ENCODE measurements around the gene GNAS-AS1.
"Not testable (repeated sequence)": the region's sequence is repeated elsewhere in the genome, so short reads cannot be mapped to it uniquely, and the experiment has no call there.

GNAS-AS1 gene

GRCh38 chr20:58833921-58834320, 16.8 kb downstream of the GNAS-AS1 start:
- DNase-seq, result no peak

GRCh38 chr20:58832457-58832856, 18.2 kb downstream of the GNAS-AS1 start:
- DNase-seq, result no peak

DNA sequence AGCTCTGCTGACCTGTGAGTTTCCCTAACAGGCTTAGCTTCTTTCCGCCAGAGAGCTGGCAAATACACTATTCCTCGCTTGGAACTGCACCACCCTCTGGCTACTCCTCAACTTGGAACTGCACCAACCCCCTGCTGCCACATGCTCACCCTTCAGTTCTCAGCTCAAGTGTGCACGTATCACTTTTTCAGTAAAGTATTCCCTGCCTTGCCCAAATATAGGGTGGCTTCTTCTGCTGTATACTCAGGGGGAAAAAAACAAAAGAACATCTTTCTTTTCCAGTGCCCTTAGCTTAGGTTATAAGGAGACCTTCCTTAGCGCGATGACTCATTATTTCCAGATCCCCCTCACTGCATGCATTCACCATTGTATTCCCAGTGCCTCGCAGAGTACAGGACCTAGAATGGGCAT, 21.2 kb downstream of the GNAS-AS1 start:
- no peak for DNase-seq

- DNase-seq, result not testable (repeated sequence)
These were observed 21.9 kb downstream of the GNAS-AS1 start for GRCh38 chr20:58828804-58829203.

DNA sequence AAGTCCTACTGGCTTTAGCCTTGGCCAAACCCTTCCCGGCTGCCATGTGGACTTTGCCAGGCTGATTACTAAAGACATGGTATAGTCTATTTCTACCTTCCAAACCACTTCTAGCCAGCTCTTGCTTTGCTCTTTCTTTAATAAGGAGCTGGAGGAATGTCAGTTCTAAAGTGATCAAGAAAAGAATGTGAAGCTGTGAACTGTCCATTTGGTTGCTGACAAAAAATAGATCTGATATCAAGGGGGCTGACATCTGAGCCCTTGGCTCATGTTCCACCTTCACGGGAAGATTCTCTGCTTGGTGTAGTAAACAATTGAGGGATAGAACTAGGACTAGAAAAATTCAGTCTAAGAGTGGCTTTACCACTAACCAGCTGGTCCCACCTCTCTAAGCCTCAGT, 22.6 kb downstream of the GNAS-AS1 start:
- DNase-seq, result no peak

DNA sequence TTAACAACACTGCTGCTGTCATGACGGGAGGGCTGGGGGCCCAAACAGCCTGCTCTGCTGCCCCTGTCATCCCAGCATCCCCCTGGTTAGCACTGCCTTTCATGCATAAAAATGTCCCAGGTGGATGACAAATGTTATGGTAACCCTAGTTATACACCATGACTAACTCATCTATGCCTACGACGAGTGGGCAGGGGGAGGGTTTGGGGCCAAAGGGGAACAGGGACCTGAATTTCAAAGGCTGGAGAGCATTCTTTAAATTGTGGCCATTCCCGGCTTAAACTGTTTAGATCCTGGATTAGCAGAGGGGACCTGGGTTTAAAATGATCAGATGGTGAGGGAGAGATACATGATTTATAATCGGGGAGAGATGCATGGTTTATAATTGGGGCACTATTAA, 24.4 kb downstream of the GNAS-AS1 start:
- no peak for DNase-seq

DNA sequence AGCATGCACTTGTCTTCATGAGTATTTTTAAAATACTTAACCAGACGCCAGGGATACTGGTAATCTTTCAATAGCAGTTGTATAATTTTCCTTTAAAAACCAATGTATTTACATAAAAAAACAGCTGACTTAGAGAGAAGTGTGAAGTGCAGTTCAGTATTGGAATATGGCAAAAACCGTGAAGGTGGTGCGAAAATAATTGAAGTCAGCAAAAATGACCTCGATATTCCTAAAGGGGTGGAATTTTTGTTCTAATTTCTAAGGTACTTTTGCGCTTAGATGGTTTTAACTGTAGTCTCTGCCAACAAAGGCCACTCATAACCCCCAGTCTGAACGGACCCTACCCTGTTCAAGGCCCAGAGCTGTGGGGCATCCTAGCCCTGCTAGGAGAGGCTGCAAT, 25.3 kb downstream of the GNAS-AS1 start:
- no peak for DNase-seq

DNA sequence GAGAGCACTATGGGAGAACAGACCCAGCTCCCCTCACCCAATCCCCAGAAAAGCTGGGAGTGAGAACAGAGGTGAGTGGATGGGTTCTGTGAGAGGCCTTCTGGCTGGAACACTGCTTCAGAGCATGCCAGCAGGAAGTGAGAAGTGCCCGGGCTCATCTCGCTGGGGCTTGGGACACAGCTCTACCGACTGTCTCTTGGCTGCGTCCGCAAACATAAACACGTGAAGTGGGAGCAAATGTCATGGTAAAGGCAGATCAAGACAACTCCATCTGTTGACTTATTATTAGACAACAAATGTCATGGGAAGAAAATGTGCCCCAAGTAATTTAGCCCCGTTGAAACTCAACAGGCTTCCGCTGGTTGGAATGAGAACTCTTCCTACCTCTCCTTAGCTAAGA, 25.9 kb downstream of the GNAS-AS1 start:
- no peak for DNase-seq

GRCh38 chr20:58822748-58823730, 27.7 kb downstream of the GNAS-AS1 start:
- no peak for DNase-seq

- no peak for DNase-seq
These were observed 28.6 kb downstream of the GNAS-AS1 start for GRCh38 chr20:58822149-58822548.

- DNase-seq, result not testable (repeated sequence)
These were observed 30.2 kb downstream of the GNAS-AS1 start for GRCh38 chr20:58820515-58820914.

DNA sequence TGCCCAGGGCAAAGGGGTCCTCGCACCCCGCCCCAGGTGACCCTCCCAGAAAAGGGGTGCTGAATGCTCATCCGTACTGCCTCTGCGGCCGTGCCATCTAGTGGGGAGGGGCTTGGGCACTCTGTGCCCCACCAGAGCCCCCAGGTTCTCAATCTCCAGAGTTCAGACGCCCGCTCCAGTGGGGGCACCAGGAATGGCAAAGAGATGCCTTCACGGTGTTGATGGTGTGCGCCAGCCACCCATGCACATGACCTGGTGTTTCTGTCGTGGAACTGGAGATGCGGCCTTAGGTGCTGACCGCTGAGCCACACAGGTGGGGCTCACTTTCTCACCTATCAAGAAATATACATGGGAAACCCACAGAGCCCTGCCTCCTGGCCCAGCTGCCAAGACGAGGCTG, 30.8 kb downstream of the GNAS-AS1 start:
- no peak for DNase-seq

GRCh38 chr20:58818586-58819285, 32.0 kb downstream of the GNAS-AS1 start:
- DNase-seq, result no peak

DNA sequence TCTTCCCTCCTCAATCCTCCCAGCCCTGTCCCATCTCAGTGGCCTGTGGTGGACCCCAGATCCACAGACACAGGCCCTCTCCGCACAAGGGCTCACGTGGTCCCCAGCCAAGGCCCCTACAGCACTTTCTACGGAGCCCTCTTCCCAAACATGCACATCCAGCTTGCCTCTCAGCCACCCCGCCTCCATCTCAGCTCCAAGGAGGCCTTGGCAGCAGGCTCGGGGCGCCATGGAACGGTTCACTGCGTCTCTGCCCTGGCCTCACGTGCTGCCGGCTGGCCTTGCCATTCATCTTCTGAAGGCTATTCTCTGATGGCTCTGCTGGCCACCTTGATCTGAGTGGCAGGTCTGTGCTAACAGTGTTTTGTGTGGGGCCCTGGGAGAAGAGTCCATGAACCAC, 33.0 kb downstream of the GNAS-AS1 start:
- DNase-seq, result no peak

- DNase-seq, result no peak
These were observed 33.6 kb downstream of the GNAS-AS1 start for GRCh38 chr20:58816957-58817651.

- no peak for DNase-seq
These were observed 34.7 kb downstream of the GNAS-AS1 start for GRCh38 chr20:58816051-58816450.

DNA sequence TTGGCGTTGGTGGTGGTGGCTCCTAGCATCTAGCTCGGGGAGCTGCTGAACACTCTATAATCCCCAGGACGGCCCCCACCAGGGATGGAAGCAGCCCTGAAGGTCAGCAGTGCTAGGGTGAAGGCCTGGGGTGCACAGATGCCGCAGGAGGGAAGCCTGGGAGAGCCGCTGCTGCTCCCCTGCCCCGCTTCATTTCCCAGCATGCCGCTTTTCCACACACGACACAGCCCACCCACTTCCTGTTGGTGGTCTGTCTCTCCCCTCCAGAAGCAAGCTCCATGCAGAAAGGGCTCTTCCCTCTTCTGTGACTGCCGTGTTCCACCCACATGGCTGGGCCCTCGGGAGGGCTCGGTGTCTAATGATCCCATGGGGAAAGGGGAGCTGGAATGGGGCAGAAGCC, 35.3 kb downstream of the GNAS-AS1 start:
- no peak for DNase-seq

- no peak for DNase-seq
These were observed 37.3 kb downstream of the GNAS-AS1 start for GRCh38 chr20:58813369-58813768.

- no peak for DNase-seq
These were observed 39.4 kb downstream of the GNAS-AS1 start for GRCh38 chr20:58811334-58811733.

DNA sequence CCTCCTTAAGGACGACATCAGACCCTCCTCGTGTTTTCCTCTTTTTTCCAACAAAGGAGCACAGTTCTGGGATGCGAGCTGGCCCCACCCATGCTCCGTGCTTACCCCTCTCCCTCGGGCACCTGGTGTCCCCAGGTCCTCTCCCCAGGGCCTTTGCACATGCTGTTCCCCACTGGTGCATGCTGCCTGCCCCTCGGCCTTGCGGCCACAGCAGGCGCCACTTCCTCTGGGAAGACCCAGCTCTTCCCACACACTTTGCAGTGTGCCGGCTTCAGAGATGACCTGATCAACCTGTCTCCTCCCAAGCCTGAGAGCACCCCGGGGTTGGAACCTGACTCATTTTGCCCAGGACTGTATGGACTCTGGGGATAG, 39.8 kb downstream of the GNAS-AS1 start:
- no peak for DNase-seq

- DNase-seq, result no peak
These were observed 40.4 kb downstream of the GNAS-AS1 start for GRCh38 chr20:58810116-58810878.

GRCh38 chr20:58808271-58809046, 42.2 kb downstream of the GNAS-AS1 start:
- DNase-seq, result no peak

Data from right forelimb (tissue), 1 donor.